ENCODE measurements around the gene ATP4B.

The ATP4B gene

GRCh38 chr13:113656831-113657671 is 947 bp downstream of the ATP4B start:
- no peak overlapping the region for H3K9ac ChIP-seq
- H3K9me3 ChIP-seq (ENCODE audit: control insufficient read depth, low read length): no peaks in the 10 kb centered on the region
- no peak overlapping the region for H3K27ac ChIP-seq
- no peak overlapping the region for H3K4me3 ChIP-seq (ENCODE audit: low read depth, low read length)
- peaks cover 9% of the 10 kb centered on the region for H3K4me1 ChIP-seq
- H3K36me3 ChIP-seq (ENCODE audit: control insufficient read depth, insufficient read depth, low read length): no peaks in the 10 kb centered on the region
- no peak for TF ChIP-seq CTCF (IDR thresholded peaks at IDR 0.05)
- no peak overlapping the region for H3K4me2 ChIP-seq (ENCODE audit: low read length)
- no peaks in the 10 kb centered on the region for H3K27me3 ChIP-seq (ENCODE audit: control insufficient read depth, insufficient read depth, low read length)
- H3K79me2 ChIP-seq: no peaks in the 10 kb centered on the region
- H2AFZ ChIP-seq: no peak overlapping the region

GRCh38 chr13:113656003-113656588 is 1.9 kb downstream of the ATP4B start:
- no peak overlapping the region for H3K9ac ChIP-seq
- H3K4me1 ChIP-seq: peaks cover 9% of the 10 kb centered on the region
- H3K79me2 ChIP-seq: no peaks in the 10 kb centered on the region
- H3K36me3 ChIP-seq (ENCODE audit: control insufficient read depth, insufficient read depth, low read length): no peaks in the 10 kb centered on the region
- no peaks in the 10 kb centered on the region for H3K27me3 ChIP-seq (ENCODE audit: control insufficient read depth, insufficient read depth, low read length)
- H3K9me3 ChIP-seq (ENCODE audit: control insufficient read depth, low read length): no peaks in the 10 kb centered on the region
- no peak overlapping the region for H3K4me2 ChIP-seq (ENCODE audit: low read length)
- H3K4me3 ChIP-seq (ENCODE audit: low read depth, low read length): no peak overlapping the region
- H3K27ac ChIP-seq: peak overlapping the region; percentile 63
- no peak for TF ChIP-seq CTCF (IDR thresholded peaks at IDR 0.05)
- peak overlapping the region; percentile 66 for H2AFZ ChIP-seq

GRCh38 chr13:113655346-113656002 is 2.5 kb downstream of the ATP4B start:
- Histone ChIP-seq H3K4me3 (ENCODE audit: low read depth, low read length) (no peak overlapping the region), H3K9ac (no peak overlapping the region), H3K36me3 (ENCODE audit: control insufficient read depth, insufficient read depth, low read length) (no peaks in the 10 kb centered on the region), H3K4me1 (peaks cover 9% of the 10 kb centered on the region), H3K79me2 (no peaks in the 10 kb centered on the region), H3K27ac (peak overlapping the region; percentile 63), H3K9me3 (ENCODE audit: control insufficient read depth, low read length) (no peaks in the 10 kb centered on the region), H3K4me2 (ENCODE audit: low read length) (no peak overlapping the region), H3K27me3 (ENCODE audit: control insufficient read depth, insufficient read depth, low read length) (no peaks in the 10 kb centered on the region), H2AFZ (peak overlapping the region; percentile 66)
- no peak for TF ChIP-seq CTCF (IDR thresholded peaks at IDR 0.05)

GRCh38 chr13:113654591-113655345 is 3.2 kb downstream of the ATP4B start:
- Histone ChIP-seq H3K9ac (no peak overlapping the region), H3K79me2 (no peaks in the 10 kb centered on the region), H3K27me3 (ENCODE audit: control insufficient read depth, insufficient read depth, low read length) (no peaks in the 10 kb centered on the region), H3K4me2 (ENCODE audit: low read length) (no peak overlapping the region), H3K4me1 (peaks cover 9% of the 10 kb centered on the region), H3K9me3 (ENCODE audit: control insufficient read depth, low read length) (no peaks in the 10 kb centered on the region), H2AFZ (no peak overlapping the region), H3K36me3 (ENCODE audit: control insufficient read depth, insufficient read depth, low read length) (no peaks in the 10 kb centered on the region), H3K4me3 (ENCODE audit: low read depth, low read length) (no peak overlapping the region), H3K27ac (peak overlapping the region; percentile 63)
- TF ChIP-seq CTCF (IDR thresholded peaks at IDR 0.05): no peak

Measured in parathyroid adenoma (tissue), 2 donors.